Activated CD4-positive, alpha-beta T cell treated with anti-CD3 and anti-CD28 coated beads, Interleukin-2, amount 50 U/mL, for 1 hour (primary cell): ENCODE measurements around the gene MLPH.

Experiments
- DNase-seq: peaks from one replicate; pipeline ENCODE4 v3.0.0-alpha.2; 2020

MLPH gene, protein sequence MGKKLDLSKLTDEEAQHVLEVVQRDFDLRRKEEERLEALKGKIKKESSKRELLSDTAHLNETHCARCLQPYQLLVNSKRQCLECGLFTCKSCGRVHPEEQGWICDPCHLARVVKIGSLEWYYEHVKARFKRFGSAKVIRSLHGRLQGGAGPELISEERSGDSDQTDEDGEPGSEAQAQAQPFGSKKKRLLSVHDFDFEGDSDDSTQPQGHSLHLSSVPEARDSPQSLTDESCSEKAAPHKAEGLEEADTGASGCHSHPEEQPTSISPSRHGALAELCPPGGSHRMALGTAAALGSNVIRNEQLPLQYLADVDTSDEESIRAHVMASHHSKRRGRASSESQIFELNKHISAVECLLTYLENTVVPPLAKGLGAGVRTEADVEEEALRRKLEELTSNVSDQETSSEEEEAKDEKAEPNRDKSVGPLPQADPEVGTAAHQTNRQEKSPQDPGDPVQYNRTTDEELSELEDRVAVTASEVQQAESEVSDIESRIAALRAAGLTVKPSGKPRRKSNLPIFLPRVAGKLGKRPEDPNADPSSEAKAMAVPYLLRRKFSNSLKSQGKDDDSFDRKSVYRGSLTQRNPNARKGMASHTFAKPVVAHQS

GRCh38 chr2:237486819-237487448 is at the start of gene MLPH:
Gene MLPH (plus strand): TSS chr2:237487251. CDS start chr2:237493427, 6,176 bp downstream.
- no peak for DNase-seq

- no peak for DNase-seq
These were observed 49.5 kb upstream of the MLPH start for GRCh38 chr2:237437566-237437965.

GRCh38 chr2:237438080-237438940 is 48.7 kb upstream of the MLPH start:
- no peak for DNase-seq

GRCh38 chr2:237440819-237441281 is 46.2 kb upstream of the MLPH start:
- DNase-seq = no peak

- no peak for DNase-seq
These were observed 45.3 kb upstream of the MLPH start for GRCh38 chr2:237441605-237442274.

GRCh38 chr2:237444071-237444470 is 43.0 kb upstream of the MLPH start:
- DNase-seq = no peak

- DNase-seq = no peak
These were observed 41.3 kb upstream of the MLPH start for GRCh38 chr2:237445611-237446337.

GRCh38 chr2:237446338-237446665 is 40.7 kb upstream of the MLPH start:
- DNase-seq = no peak

GRCh38 chr2:237447496-237447895 is 39.6 kb upstream of the MLPH start:
- DNase-seq = no peak

- no peak for DNase-seq
These were observed 38.9 kb upstream of the MLPH start for GRCh38 chr2:237448171-237448570.

GRCh38 chr2:237448626-237449025 is 38.4 kb upstream of the MLPH start:
- no peak for DNase-seq

GRCh38 chr2:237449193-237449881 is 37.7 kb upstream of the MLPH start:
- no peak for DNase-seq

DNA sequence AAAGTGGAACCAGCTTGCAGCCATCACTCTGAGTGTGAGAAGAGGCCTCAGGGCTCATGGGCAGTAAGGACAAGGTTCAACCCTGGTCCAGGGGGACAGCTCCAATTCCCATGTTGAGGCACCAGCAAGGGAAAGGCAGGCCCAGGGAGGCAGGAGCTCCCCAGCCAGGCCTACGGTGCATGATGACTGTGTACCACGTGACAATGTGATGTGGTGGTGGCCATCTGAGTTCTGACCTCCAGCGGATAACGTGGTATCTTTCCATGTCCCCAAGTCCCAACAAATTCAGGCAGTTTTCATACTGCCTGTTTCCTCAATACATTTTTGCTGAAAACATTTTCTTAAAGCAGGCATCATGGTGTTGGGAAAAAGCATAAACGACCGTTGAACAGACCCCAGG is 36.9 kb upstream of the MLPH start:
- no peak for DNase-seq

- DNase-seq = no peak
These were observed 36.5 kb upstream of the MLPH start for GRCh38 chr2:237450583-237450982.

DNA sequence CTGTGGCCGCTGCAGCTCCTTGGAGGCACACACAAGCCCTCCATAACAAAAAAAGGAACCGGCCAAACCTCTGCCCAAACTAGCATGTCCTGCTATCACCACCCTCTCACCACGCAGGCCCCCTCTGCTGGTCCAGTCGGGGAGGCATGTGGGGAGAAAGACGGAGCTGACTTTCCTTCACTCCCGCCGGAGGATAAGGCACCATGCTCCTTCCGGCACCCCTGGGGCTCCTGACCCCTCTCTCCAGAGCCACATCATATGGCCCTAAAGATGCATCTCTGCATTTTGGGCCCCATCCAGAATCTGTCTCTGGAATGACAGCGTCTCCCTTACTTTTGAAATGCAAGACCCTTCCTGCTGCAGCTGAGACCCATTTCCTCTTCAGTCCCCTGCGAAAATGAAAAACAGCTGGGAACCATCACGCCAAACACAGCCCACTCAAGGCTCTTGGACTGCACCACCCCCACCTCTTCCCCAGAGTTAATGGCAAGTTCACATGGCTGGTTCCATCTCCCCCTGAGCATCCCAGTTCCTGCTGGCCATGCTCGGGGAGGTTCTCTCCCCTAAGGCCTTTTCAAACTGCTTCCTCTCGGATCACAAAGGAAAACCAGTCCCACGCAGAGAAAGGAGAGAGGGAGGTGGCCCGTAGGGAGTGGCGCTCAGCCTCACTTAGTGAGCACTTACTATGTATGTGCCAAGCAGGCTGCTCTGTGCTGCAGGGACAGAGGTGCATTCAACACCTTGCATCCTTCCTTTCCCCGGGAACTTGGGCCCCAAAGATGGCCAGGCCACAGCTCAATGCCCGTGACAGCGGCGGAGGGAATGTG is 35.2 kb upstream of the MLPH start:
- no peak for DNase-seq

DNA sequence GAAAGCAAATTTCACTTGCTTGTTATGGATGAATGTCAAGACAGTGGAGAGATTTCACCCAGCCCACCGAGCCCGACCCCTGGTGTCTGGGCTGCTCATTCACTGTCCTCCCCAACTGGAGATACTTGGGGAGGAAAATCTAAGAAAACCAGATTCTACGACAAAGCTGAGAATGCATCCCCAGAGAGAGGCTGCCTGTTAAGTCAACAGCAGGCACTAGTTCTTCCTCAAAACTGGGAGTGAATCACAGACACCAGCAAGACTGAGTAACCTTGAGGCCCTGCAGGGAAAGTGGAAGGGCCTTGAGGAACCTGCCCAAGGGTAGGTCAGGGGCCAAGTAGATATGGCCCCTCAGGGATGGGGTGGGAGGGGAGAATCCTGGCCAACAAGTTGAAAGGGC is 34.2 kb upstream of the MLPH start:
- DNase-seq = no peak

- DNase-seq = no peak
These were observed 33.4 kb upstream of the MLPH start for GRCh38 chr2:237453671-237454070.

GRCh38 chr2:237455764-237456163 is 31.3 kb upstream of the MLPH start:
- DNase-seq = no peak

GRCh38 chr2:237456200-237456843 is 30.7 kb upstream of the MLPH start:
- no peak for DNase-seq
